ENCODE measurements around the gene SLC24A4. TPM values are rescaled to one million over a fixed set of nuclear protein-coding genes. Genes with fewer than 3 reads are reported as not detected.

Gene SLC24A4
- polyA plus RNA-seq, 1 donor (not counting 4 experiments of a cell fraction or from before 2014, with no cell fraction given) = 0.10 TPM

- TF ChIP-seq EZH2 (IDR thresholded peaks at IDR 0.05; ENCODE audit: low read length) = no peak
- dilution Hi-C loops (cut with MboI; ENCODE audit: extremely low pct_ligation_motif_present, low sequenced_read_pairs) = no loop called here
Measured at GRCh38 chr14:92430686-92431085, 107.7 kb downstream of the SLC24A4 start.

GRCh38 chr14:92431199-92431725 is 108.3 kb downstream of the SLC24A4 start:
- Histone ChIP-seq H3K4me2 (ENCODE audit: control insufficient read depth, extremely low read depth, insufficient read depth, low read depth, low read length) (peak overlapping the region; percentile 25), H3K27me3 (ENCODE audit: control insufficient read depth, extremely low read depth, insufficient read depth, low read length) (peaks cover 18% of the 10 kb centered on the region), H2AFZ (ENCODE audit: control insufficient read depth, low read length) (no peak overlapping the region), H4K20me1 (ENCODE audit: control insufficient read depth, extremely low read depth, insufficient read depth, low read length) (no peaks in the 10 kb centered on the region), H3K9me1 (ENCODE audit: control insufficient read depth, extremely low read depth, insufficient read depth, low read length) (no peaks in the 10 kb centered on the region), H3K4me3 (ENCODE audit: control insufficient read depth in 2 of 3, extremely low read depth in 1 of 3, insufficient read depth in 2 of 3, low read depth in 1 of 3, low read length in 3 of 3) (no peak overlapping the region), H3K27ac (ENCODE audit: control insufficient read depth, insufficient read depth, low read length) (no peak overlapping the region), H3K79me2 (ENCODE audit: control insufficient read depth, insufficient read depth, low read length) (no peaks in the 10 kb centered on the region), H3K9me3 (ENCODE audit: control insufficient read depth, low read depth, low read length) (no peaks in the 10 kb centered on the region), H3K4me1 (ENCODE audit: control insufficient read depth, extremely low read depth, insufficient read depth, low read length) (peaks cover 7% of the 10 kb centered on the region), H3K9ac (ENCODE audit: control insufficient read depth, extremely low read depth, insufficient read depth, low read length) (no peak overlapping the region), H3K36me3 (ENCODE audit: control insufficient read depth in 2 of 2, extremely low read depth in 1 of 2, insufficient read depth in 2 of 2, low read length in 2 of 2) (no peaks in the 10 kb centered on the region)
- peak; percentile 32 for FAIRE-seq
- TF ChIP-seq EZH2 (IDR thresholded peaks at IDR 0.05; ENCODE audit: low read length) = no peak
- no peak for TF ChIP-seq CTCF (optimal IDR thresholded peaks at IDR 0.05 in 1 of 3, IDR thresholded peaks at IDR 0.05 in 1 of 3, conservative IDR thresholded peaks at IDR 0.05 in 1 of 3; ENCODE audit: extremely low read depth in 1 of 3, insufficient read depth in 2 of 3, low read length in 3 of 3)
- no peak for DNase-seq (ENCODE audit: low read depth, low spot score)
- dilution Hi-C loops (cut with MboI; ENCODE audit: extremely low pct_ligation_motif_present, low sequenced_read_pairs) = no loop called here

More at GRCh38 chr14:92430686-92431085, 107.7 kb downstream of the SLC24A4 start:
- Histone ChIP-seq H3K27me3 (ENCODE audit: control insufficient read depth, extremely low read depth, insufficient read depth, low read length) (peaks cover 18% of the 10 kb centered on the region), H3K9me1 (ENCODE audit: control insufficient read depth, extremely low read depth, insufficient read depth, low read length) (no peaks in the 10 kb centered on the region), H3K79me2 (ENCODE audit: control insufficient read depth, insufficient read depth, low read length) (no peaks in the 10 kb centered on the region), H2AFZ (ENCODE audit: control insufficient read depth, low read length) (no peak overlapping the region), H3K27ac (ENCODE audit: control insufficient read depth, insufficient read depth, low read length) (no peak overlapping the region), H3K4me3 (ENCODE audit: control insufficient read depth in 2 of 3, extremely low read depth in 1 of 3, insufficient read depth in 2 of 3, low read depth in 1 of 3, low read length in 3 of 3) (no peak overlapping the region), H3K4me1 (ENCODE audit: control insufficient read depth, extremely low read depth, insufficient read depth, low read length) (peaks cover 8% of the 10 kb centered on the region), H3K4me2 (ENCODE audit: control insufficient read depth, extremely low read depth, insufficient read depth, low read depth, low read length) (no peak overlapping the region), H4K20me1 (ENCODE audit: control insufficient read depth, extremely low read depth, insufficient read depth, low read length) (no peaks in the 10 kb centered on the region), H3K9me3 (ENCODE audit: control insufficient read depth, low read depth, low read length) (no peaks in the 10 kb centered on the region), H3K36me3 (ENCODE audit: control insufficient read depth in 2 of 2, extremely low read depth in 1 of 2, insufficient read depth in 2 of 2, low read length in 2 of 2) (no peaks in the 10 kb centered on the region), H3K9ac (ENCODE audit: control insufficient read depth, extremely low read depth, insufficient read depth, low read length) (no peak overlapping the region)
- FAIRE-seq = no peak
- no peak for DNase-seq (ENCODE audit: low read depth, low spot score)

- dilution Hi-C loops (cut with MboI; ENCODE audit: extremely low pct_ligation_motif_present, low sequenced_read_pairs) = no loop called here
- Histone ChIP-seq H3K79me2 (ENCODE audit: control insufficient read depth, insufficient read depth, low read length) (no peaks in the 10 kb centered on the region), H3K9ac (ENCODE audit: control insufficient read depth, extremely low read depth, insufficient read depth, low read length) (no peak overlapping the region), H3K4me1 (ENCODE audit: control insufficient read depth, extremely low read depth, insufficient read depth, low read length) (peaks cover 6% of the 10 kb centered on the region), H2AFZ (ENCODE audit: control insufficient read depth, low read length) (no peak overlapping the region), H3K27ac (ENCODE audit: control insufficient read depth, insufficient read depth, low read length) (no peak overlapping the region), H3K9me1 (ENCODE audit: control insufficient read depth, extremely low read depth, insufficient read depth, low read length) (no peaks in the 10 kb centered on the region), H3K4me3 (ENCODE audit: control insufficient read depth in 2 of 3, extremely low read depth in 1 of 3, insufficient read depth in 2 of 3, low read depth in 1 of 3, low read length in 3 of 3) (no peak overlapping the region), H3K4me2 (ENCODE audit: control insufficient read depth, extremely low read depth, insufficient read depth, low read depth, low read length) (no peak overlapping the region), H3K36me3 (ENCODE audit: control insufficient read depth in 2 of 2, extremely low read depth in 1 of 2, insufficient read depth in 2 of 2, low read length in 2 of 2) (no peaks in the 10 kb centered on the region), H3K27me3 (ENCODE audit: control insufficient read depth, extremely low read depth, insufficient read depth, low read length) (peaks cover 18% of the 10 kb centered on the region), H3K9me3 (ENCODE audit: control insufficient read depth, low read depth, low read length) (no peaks in the 10 kb centered on the region), H4K20me1 (ENCODE audit: control insufficient read depth, extremely low read depth, insufficient read depth, low read length) (no peaks in the 10 kb centered on the region)
- no peak for TF ChIP-seq CTCF (optimal IDR thresholded peaks at IDR 0.05 in 1 of 3, IDR thresholded peaks at IDR 0.05 in 1 of 3, conservative IDR thresholded peaks at IDR 0.05 in 1 of 3; ENCODE audit: extremely low read depth in 1 of 3, insufficient read depth in 2 of 3, low read length in 3 of 3)
- no peak for TF ChIP-seq EZH2 (IDR thresholded peaks at IDR 0.05; ENCODE audit: low read length)
- no peak for FAIRE-seq
- no peak for DNase-seq (ENCODE audit: low read depth, low spot score)
Measured at GRCh38 chr14:92433407-92433806, 110.4 kb downstream of the SLC24A4 start.
